GM21825 (cell line): Measurements from ENCODE around the gene OR52E5.

Experiments
- ATAC-seq: cut with Tn5 transposase; IDR thresholded peaks from one replicate; pipeline ENCODE4 v1.9.1; 2021; ENCODE audit warnings: mild to moderate bottlenecking, moderate library complexity; ENCODE audit not compliant: unreplicated experiment

The OR52E5 gene

DNA sequence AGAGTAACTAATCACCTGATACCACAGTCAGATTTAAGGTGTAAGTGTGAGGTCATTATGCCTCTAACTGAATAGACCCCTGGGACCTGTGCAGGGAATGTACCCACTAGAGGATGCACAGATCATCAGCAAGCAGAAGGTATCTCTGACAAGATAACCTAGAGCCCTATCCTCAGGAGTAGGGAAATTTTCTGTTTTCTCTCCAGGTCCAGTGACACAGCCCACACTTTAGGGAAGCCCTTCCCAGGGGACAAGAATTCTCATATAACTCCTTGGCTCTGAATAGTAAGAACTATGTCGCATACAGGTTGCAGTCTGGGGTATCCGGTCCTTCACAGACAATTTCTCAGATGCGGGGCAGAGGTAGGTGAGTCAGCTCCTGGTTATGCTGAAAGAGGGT is at the start of gene OR52E5:
Gene OR52E5 (plus strand): TSS at position 301 of the 400 bp plus-strand sequence. CDS start 7,569 bp downstream, outside the sequence.
- ATAC-seq: no peak

DNA sequence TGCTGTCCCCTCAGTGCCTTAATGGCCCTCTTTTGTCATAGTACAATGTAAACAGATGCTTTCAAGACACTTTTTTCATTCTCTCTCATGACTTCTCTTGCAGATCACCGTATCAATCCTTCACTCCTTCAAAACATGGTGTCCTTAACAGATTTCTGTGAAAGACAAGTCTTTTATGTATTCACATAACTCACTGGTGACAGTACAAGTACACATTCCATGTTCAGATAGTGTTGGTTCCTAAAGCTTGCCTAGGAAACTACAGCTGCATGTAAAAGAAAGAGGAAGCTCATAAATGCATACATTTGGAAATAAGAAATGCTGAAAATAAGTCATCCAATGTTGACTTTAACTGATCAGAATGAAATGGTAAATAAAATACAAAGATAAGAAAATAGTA is 46.3 kb upstream of the OR52E5 start:
- no peak for ATAC-seq

DNA sequence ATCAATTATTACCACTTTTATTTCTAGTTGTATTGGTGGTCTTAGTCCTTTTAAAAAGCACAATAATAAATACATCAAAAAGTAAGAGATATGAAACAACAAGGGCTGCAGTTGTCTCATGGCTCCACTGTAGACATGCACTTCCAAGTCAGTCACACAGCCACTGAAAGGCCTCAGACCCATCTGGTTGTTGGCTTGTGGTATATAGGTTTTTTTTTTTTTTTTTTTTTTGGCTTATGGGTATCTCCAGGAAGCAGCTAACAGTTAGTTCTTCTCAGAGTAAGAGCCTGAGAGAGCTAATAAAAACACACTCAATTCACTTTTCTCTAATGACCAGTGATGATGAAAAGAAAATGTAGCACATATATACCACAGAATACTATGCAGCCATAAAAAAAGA is 45.3 kb upstream of the OR52E5 start:
- no peak for ATAC-seq

DNA sequence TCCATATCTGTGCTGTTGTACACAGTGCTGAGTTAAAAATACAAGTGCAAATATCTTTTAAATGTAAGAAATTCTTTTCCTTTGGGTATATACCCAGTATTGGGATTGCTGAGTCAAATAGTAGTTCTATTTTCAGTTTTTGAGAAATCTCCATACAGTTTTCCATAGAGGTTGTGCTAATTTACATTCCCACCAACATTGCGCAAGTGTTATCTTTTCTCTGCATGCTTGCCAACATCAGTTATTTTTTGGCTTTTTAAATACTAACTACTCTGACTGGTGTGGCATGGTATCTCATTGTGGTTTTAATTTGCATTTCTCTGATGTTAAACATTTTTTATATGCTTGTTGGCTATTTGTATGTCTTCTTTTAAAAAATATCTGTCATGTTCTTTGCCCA is 42.0 kb upstream of the OR52E5 start:
- no peak for ATAC-seq

DNA sequence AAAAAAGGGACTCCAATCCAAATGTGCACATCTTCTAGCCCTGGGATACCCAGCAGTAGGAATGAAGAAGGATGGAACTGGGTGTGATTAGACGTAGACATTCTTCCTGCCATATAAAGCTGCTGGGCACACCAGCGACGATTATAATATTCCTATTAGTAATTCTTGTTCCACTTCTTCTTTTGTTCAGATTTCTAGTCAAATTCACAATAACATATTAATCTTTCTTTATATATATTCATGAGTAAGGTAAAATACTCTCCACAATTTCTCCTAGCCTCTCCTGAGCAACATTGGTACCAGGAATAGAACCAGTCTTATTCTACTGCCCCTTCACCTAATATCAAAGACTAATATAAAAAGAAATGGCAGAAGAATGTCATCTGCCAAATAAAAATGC is 35.4 kb upstream of the OR52E5 start, which contains the start of gene OR52E8:
Gene OR52E8 (minus strand): TSS at position 101 of the 400 bp plus-strand sequence. CDS start 0 bp downstream, at position 101.
- ATAC-seq: no peak

DNA sequence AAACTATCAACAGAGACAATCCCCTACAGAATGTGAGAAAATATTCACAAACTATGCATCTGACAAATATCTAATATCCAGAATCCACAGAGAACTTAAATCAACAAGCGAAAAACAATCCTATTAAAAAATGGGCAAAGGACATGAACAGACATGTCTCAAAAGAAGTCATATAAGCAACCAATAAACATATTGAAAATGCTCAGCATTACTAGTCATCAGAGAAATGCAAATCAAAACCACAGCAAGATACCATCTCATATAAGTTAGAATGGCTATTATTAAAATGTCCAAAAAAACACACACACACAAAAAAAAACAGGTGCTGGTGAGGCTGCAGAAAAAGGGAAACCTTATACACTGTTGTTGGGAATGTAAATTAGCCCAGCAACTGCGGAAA is 27.2 kb upstream of the OR52E5 start:
- ATAC-seq: no peak

DNA sequence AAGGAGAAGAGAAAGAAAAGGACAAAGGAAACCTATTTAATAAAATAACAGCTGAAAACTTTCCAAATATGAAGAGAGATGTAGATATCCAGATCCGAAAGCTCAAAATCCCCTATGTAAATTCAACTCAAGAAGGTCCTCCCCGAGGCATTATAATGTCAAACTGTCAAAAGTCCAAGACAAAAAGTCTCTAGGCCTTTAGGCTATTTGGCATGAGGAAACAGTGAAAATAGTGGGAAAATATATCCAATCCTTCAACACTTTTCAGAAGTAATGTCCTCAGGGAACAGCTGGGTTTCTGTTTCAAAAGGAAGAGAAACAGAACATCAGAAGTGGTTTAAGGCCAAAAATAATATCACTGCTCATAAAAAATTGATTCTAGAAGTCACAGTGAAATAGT is 14.4 kb upstream of the OR52E5 start:
- ATAC-seq: no peak

DNA sequence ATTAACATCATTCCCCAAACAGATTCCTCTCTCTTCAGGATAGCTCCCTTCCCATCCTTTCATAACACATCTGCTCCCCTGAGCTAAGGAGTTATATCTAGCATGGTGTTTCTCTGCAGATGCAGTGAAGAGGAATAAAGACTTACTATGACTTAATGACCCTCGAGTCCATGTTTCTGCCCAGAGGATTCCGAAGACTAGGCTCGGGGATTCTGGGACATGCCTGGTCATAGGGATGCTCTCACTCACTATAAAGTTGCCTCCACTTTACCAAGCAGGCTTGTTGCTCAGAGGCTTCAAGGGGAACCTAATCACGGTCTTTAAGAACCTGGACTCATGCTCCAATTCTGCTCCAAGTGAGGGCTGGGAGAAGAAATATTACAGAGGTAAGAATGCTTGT is 12.7 kb upstream of the OR52E5 start, which contains the start of gene OR52E4:
Gene OR52E4 (plus strand): TSS at position 301 of the 400 bp plus-strand sequence. CDS start 3,664 bp downstream, outside the sequence.
- no peak for ATAC-seq

DNA sequence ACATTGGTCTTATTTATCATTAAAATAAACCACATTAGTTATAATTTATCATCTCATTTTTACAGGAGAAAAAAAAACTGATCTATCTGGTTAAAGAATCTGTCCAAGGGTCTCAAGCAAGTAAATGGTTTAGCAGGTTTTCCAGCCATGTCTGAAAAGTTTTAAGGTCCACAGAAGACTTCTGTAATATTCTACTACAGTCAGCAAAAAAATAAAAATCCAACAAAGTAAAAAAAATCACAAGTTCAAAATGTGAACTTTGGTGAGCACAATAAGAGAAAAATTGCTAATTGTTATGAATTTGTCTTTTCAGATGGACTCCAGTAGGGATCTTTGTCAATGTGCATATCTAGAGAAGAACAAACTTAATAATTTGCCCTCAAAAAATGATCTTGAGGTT is 11.3 kb upstream of the OR52E5 start:
- ATAC-seq: no peak

DNA sequence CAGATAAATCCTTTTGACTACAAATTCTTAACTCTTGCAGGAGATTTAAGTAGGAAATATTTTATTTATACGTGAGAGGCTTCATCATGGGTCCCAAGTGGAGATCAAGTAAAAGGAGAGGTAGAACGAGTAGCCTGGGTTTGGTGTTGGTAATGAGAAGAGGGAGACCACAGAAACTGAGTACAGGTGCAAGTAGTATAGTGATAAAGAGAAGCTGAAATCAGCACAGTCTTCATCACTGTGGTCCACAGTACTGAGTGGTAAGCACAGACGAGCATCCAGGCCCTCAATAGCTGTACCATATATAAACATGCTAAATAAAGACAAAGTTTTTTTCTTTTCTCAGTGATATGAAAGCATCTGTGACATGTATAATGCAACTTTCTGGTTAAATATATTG is 5.8 kb upstream of the OR52E5 start:
- ATAC-seq: no peak

DNA sequence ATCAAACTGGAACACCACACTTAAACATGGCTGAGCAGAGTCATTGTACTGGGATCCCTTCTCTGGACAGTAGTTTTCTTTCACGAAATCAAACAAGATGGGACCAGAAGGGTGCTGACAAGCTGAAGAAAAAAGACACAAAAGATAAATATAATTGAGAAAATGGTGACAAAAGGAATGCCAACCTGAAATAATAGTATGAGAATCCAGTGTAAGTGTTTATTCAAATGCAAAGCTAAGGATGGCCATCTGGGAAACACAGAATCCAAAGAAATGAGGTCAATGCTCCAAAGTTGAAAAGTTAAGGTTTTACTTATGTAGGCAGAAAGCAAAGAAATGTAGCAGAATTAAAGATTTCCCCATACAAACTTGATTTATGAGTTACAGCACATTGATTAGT is 5.3 kb upstream of the OR52E5 start:
- no peak for ATAC-seq

DNA sequence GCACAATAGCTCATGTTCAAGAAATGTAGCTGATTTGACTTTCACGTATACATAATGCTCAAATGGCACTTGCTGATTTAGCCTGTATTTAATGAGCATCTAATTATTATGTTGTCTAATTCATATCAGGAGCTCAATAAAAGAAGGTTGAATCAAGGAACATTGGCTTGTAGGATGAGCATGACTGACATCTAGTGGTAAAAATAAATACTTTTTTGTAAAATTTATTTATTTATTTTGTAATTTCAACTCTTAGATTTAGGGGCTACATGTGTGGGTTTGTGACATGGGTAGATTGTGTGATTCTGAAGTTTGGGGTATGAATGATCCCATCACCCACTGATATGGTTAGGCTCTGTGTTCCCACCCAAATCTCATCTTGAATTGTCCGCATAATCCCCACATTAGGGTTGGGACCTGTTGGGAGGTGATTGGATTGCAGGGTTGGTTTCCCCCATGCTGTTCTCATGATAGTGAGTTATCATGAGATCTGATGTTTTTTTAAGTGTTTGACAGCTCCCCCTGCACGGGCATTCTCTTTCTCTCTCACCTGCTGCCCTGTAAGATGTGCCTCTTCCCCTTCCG is 1.7 kb upstream of the OR52E5 start:
- ATAC-seq: no peak

DNA sequence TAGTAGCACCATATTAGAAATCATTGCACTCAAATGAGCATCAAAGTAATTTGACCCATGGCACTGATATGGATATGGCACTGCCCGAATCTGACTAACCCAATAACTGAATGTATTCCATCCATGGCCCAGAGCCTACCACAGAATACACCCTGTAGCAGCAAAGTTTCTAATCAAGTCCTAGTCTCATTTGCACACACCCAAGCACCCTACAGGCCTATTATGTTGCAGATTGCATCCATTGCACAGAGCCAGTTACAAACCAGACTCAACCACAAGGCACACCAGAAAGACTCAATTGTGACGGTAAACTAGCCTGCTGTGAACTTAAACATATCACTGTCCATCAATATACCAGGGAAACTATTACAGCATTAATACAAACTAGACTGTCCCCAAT is 6.5 kb downstream of the OR52E5 start:
- ATAC-seq: no peak

DNA sequence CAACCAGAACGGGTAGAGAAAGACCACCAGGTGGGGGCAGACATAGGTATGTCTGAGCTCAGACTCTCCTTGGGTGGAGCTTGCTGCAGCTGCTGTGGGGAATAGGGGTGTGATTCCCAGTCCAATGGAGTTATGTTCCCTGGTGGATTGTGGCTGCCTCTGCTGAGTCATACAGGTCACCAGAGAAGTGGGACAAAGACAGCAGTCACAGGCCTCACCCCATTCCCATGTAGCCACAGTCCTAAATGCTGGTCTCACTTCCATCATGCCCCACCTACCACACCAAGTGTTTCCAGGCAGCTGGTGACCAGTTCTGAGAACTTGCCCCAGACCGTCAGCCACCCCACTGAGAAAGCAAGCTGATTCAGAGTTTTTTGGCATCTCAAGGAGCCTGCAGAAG is 17.5 kb downstream of the OR52E5 start:
- no peak for ATAC-seq

DNA sequence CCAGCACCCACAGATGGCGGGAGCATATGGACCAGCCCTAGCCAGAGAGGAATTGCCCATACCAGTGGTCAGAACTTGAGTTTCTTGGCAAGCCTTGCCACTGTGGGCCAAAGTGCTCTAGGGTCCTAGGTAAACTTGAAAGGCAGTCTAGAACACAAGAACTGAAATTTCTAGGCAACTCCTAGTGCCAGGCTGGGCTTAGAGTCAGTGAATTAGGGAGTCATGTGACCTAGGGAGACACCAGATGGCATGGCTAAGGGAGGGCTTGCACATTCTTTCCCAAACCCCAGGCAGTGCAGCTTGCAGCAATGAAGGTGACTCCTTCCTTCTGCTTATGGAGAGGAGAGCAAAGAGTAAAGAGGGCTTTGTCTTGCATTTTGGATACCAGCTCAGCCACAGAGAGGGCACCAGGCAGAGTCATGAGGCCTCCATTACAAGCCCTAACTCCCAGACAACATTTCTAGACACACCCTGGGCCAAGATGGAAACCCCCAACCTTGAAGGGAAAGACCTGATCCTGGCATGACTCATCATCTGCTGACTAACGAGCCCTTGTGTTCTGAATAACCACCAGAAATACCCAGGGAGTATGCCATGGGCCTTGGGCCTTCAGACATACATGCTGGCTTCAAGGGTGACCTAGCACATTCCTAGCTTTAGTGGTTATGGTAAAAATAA is 29.9 kb downstream of the OR52E5 start:
- peak; percentile 88 for ATAC-seq

DNA sequence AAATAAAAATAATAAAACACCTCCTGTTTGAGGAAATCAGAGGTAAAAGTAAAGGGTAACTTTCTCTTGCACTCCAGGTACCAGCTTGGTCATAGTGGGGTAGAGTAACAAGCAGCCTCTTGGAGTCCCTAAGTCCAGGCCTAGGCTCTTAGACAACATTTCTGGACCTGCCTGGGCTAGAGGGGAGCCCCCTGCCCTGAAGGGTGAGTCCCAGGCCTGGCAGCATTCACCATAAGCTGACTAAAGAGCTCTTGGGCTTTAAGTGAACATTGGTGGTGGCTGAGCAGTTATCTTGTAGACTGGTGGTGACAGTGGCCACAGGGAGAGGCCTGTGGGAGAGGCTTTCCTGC is 30.4 kb downstream of the OR52E5 start:
- peak; percentile 52 for ATAC-seq

DNA sequence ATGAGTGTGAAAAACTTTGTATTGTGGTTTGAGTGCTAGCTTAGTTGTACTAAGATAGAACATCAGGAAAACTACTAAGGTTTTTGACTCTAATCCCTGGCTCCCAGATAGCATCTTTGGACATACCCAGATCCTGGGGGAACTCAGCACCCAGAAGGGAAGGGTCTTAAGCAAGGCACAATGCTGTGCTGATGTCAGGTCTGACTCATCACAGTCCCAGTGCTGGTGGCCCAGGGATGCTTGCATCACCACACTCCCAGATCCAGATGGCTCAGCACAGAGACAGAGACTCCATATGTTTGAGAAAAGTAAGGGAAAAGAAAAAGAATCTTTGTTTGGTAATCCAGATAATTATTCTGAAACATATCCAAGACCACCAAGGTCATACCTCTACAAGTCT is 30.8 kb downstream of the OR52E5 start:
- ATAC-seq: peak; percentile 29

DNA sequence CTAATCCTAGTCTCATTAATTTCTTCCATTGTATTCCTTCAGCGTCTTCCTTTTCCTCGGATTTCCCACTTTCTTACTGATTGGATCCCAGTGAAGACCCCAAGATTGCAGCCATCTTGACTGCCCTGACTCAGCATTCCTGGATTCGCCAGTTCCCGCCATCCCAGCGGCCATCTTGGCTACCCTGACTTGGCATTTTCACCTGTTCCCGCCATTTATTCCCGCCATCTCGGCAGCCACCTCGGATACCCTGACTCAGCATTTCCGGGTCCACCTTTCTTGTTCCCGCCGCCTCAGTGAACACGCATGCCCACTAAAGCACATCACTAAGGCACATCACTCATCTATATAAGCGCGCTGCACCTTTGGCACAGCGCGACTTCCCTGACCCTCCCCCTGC is 35.3 kb downstream of the OR52E5 start:
- ATAC-seq: no peak

DNA sequence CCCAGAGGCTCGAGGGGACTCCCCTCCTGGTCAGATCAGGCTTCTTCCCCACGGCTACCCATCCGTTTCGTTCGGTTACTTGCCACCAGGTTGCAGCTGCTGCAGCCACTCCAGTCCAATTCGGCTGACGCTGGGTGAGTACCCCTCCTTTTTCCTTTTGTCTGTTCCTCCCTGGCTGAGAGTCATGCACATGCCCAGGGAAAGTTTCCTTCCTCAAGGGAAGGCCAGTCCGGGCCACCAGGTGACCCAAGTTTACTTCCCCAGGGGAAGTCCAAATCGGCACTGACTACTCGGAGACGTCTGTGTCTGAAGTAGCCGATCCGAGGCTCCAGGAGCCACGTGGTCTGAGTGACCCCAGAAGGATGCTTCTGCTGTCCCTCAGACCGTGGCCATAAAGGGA is 35.8 kb downstream of the OR52E5 start:
- ATAC-seq: no peak

DNA sequence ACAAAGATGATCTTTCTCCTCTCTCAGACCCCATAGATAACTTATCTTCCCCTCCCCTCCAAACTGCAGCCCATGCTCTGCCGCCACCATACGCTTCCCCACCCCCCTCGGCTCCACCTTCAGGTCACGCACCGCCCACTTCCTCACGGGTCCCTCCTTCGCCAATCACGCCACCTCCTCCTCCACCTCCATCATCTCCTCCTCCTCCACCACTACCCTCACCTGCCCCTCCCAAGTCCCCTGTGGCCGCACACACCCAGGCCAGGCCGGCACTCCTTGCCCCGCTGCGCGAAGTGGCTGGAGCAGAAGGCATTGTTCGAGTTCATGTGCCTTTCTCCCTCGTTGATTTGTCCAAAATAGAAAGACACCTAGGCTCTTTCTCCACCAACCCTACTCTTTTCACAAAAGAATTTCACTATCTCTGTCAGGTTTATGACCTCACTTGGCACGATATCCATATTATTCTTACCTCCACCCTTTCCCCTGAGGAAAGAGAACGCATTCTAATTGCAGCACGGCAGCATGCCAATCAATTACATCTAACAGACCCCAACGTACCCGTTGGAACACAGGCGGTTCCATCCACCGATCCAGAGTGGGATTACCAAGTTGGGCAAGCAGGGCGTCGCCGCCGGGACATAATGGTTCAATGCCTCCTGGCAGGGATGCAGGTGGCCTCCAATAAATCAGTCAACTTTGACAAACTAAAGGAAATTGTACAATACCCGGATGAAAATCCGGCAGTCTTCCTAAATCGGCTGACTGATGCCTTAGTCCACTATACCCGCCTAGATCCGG is 36.8 kb downstream of the OR52E5 start:
- no peak for ATAC-seq

DNA sequence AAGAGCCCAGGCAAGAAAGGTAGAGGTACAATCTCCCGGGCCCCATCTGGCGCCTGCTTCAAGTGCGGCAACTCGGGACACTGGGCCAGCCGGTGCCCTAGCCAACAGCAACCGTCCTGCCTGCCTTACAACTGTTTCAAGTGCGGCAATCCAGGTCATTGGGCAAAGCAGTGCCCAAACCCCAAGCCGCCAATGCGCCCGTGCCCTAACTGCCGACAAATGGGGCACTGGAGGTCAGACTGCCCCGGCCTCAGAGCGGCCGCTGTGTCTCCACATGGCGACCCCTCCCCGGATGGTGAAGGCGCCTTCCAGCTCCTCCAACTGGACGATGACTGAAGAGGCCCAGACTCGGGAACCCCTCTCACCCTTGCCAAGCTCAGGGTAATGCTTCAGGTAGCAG is 37.6 kb downstream of the OR52E5 start:
- no peak for ATAC-seq

DNA sequence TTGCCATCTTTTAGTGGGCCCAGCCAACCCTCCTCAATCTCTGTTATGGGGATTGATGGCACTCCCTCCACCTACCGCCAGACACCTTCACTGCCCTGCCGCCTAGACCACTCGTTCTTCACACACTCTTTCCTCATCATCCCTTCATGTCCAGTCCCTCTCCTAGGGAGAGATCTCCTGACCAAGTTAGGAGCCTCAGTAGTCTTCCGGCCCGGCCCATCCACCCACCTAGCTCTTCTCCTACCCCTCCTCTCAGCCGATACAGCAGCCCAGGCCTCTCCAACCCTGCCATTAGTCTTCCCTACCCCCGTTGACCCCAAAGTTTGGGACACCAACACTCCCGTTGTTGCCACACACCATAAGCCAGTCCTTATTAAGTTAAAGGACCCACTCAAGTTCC is 38.1 kb downstream of the OR52E5 start:
- no peak for ATAC-seq
